Upper lobe of right lung (tissue), 1 donor: ENCODE measurements around the gene GOLGA6A. TPM values are rescaled to one million over a fixed set of nuclear protein-coding genes. Genes with fewer than 3 reads are reported as not detected.
A peak's percentile ranks its signal among the peaks of the same experiment; 100 is the strongest.
"Not testable (repeated sequence)": the region's sequence is repeated elsewhere in the genome, so short reads cannot be mapped to it uniquely, and the experiment has no call there.

ENCODE experiments used
- ATAC-seq: fragments of 200-7000 bp; cut with Tn5 transposase; one replicate; pipeline ENCODE4 v1.9.1; 2020; ENCODE audit warnings: mild to moderate bottlenecking, moderate library complexity
- DNase-seq: peaks from one replicate; pipeline ENCODE4 v3.0.0-alpha.2; 2020
- H3K27ac ChIP-seq: fragments of 200-600 bp; one replicate; pipeline ENCODE4 v1.8.0; 2022
- H3K27me3 ChIP-seq: fragments of 200-600 bp; one replicate; pipeline ENCODE4 v1.8.0; 2022; ENCODE audit warnings: mild to moderate bottlenecking
- H3K36me3 ChIP-seq: fragments of 200-600 bp; one replicate; pipeline ENCODE4 v1.8.0; 2022
- H3K4me1 ChIP-seq: fragments of 200-600 bp; one replicate; pipeline ENCODE4 v1.8.0; 2022
- H3K4me3 ChIP-seq: fragments of 200-600 bp; one replicate; pipeline ENCODE4 v1.8.0; 2022; ENCODE audit warnings: mild to moderate bottlenecking
- H3K9me3 ChIP-seq: fragments of 200-600 bp; one replicate; pipeline ENCODE4 v1.8.0; 2022
- intact Hi-C: fragments of 100-400 bp; cut with DNase I; formaldehyde crosslinking; loops from one replicate; pipeline ENCODE4 v1.11.0; 2022
- total RNA-seq: library from RNA; stranded (reverse); fragmentation: NEBNext Ultra II Directional; extraction: Animal tissue kit (Norgen Biotek cat#: 25700); gene quantifications from one replicate; pipeline ENCODE4 v1.2.1, GENCODE V29; 2021
- TF ChIP-seq, protein P1 (sequence below): fragments of 200-600 bp; IDR thresholded peaks from one replicate; pipeline ENCODE4 v1.8.0; 2022; ENCODE audit warnings: antibody characterized with exemption
- donor health status: DM: no; HTN: yes; CAD: no; lungs with severe emphysema.

Gene GOLGA6A
- total RNA-seq, 1 donor from 2014 or later = not detected

DNA sequence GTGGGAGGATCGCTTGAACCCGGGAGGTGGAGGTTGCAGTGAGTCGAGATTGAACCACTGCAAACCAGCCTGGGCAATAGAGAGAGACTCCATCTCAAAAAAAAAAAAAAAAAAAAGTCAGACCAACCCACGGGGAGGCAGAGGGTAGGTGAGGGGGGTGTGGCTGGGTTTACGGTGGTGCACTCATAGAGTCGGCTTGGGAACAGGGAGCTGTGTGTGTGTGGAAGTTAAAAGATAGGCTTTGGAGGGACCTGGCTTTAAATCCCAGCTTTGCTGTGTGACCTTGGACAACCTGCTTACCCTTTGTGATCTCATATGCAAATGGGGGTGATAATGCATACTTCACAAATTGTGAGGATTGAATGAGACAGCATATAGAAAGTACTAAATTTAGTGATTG, 38.1 kb upstream of the GOLGA6A start:
- ATAC-seq (no peak), DNase-seq (no peak)
- Histone ChIP-seq H3K4me1 (no peaks in the 10 kb centered on the region), H3K9me3 (no peaks in the 10 kb centered on the region), H3K36me3 (no peaks in the 10 kb centered on the region), H3K27me3 (peaks cover 35% of the 10 kb centered on the region), H3K4me3 (no peak overlapping the region), H3K27ac (no peak overlapping the region)
- TF ChIP-seq, protein P1, sequence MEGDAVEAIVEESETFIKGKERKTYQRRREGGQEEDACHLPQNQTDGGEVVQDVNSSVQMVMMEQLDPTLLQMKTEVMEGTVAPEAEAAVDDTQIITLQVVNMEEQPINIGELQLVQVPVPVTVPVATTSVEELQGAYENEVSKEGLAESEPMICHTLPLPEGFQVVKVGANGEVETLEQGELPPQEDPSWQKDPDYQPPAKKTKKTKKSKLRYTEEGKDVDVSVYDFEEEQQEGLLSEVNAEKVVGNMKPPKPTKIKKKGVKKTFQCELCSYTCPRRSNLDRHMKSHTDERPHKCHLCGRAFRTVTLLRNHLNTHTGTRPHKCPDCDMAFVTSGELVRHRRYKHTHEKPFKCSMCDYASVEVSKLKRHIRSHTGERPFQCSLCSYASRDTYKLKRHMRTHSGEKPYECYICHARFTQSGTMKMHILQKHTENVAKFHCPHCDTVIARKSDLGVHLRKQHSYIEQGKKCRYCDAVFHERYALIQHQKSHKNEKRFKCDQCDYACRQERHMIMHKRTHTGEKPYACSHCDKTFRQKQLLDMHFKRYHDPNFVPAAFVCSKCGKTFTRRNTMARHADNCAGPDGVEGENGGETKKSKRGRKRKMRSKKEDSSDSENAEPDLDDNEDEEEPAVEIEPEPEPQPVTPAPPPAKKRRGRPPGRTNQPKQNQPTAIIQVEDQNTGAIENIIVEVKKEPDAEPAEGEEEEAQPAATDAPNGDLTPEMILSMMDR = no peak
- intact Hi-C loops = loop anchor here (5.0 kb wide), 1 partner anchor 192 kb away; no protein-coding TSS in a partner anchor

DNA sequence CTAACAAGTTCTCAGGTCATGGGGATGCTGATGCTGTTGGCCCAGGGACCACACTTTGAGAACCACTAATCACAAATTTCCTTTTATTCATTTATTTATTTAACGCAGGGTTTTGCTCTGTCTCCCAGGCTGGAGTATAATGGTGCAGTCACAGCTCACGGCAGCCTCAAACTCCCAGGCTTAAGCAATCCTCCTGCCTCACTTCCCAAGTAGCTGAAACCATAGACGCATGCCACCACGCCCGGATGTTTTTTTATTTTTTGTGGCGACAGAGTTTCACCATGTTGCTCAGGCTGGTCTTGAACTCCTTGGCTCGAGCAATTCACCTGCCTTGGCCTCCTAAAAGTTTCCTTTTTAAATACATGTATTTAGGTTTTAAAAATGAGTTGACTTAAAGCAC, 27.4 kb upstream of the GOLGA6A start:
- ATAC-seq = no peak
- DNase-seq = no peak

DNA sequence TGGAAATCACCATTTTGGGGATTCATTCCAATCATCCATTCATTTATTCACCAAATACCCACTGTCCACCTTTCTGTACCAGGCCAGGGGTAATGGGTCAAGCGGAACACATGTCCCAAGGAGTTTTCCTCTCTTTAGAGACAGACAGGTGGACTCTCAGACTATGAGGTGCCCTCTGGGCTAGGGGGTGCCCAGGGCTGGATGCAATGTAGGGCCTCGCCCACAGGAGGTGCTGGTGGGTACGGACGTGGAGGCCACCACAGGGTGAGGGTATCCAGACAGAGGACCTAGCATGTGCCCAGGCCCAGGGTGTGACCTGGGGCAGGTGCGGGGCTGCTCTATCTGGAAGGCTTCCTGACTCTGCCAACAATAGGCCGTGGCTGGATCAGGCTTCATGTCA, 26.3 kb upstream of the GOLGA6A start:
- intact Hi-C loops, H3K4me1 ChIP-seq, ATAC-seq, H3K9me3 ChIP-seq, H3K27me3 ChIP-seq, H3K36me3 ChIP-seq, H3K4me3 ChIP-seq, H3K27ac ChIP-seq, DNase-seq: not testable (repeated sequence)

More for the DNA sequence above, 27.4 kb upstream of the GOLGA6A start:
- Histone ChIP-seq H3K4me1 (no peaks in the 10 kb centered on the region), H3K9me3 (no peaks in the 10 kb centered on the region), H3K36me3 (no peaks in the 10 kb centered on the region), H3K27me3 (no peaks in the 10 kb centered on the region), H3K27ac (no peak overlapping the region), H3K4me3 (no peak overlapping the region)
- TF ChIP-seq, protein P1 = no peak
- intact Hi-C loops = no loop called here

DNA sequence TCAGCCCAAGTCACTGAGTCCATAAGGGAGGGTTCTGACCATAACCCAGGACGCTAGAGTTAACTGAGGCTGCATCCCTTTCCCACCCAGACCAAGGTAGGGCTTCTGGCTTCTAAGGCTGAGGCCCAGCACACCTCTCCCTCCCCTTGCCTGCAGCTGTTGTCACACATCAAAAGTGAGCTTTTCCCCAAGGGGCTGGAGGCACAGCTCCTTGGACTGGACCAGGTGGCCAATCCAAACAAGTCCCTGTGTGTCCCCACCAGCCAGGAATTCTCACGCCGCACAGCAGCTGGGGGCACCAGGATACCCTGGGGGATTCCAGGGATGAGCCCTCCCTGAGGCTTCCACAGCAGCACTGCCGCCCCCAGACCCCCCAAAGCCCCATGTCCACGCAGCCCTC, 25.8 kb upstream of the GOLGA6A start:
- Histone ChIP-seq H3K36me3 (no peaks in the 10 kb centered on the region), H3K4me1 (no peaks in the 10 kb centered on the region), H3K4me3 (no peak overlapping the region), H3K9me3 (no peaks in the 10 kb centered on the region), H3K27ac (no peak overlapping the region), H3K27me3 (no peaks in the 10 kb centered on the region)
- intact Hi-C loops = no loop called here
- ATAC-seq (no peak), DNase-seq (peak; percentile 49)
- TF ChIP-seq, protein P1 = no peak

DNA sequence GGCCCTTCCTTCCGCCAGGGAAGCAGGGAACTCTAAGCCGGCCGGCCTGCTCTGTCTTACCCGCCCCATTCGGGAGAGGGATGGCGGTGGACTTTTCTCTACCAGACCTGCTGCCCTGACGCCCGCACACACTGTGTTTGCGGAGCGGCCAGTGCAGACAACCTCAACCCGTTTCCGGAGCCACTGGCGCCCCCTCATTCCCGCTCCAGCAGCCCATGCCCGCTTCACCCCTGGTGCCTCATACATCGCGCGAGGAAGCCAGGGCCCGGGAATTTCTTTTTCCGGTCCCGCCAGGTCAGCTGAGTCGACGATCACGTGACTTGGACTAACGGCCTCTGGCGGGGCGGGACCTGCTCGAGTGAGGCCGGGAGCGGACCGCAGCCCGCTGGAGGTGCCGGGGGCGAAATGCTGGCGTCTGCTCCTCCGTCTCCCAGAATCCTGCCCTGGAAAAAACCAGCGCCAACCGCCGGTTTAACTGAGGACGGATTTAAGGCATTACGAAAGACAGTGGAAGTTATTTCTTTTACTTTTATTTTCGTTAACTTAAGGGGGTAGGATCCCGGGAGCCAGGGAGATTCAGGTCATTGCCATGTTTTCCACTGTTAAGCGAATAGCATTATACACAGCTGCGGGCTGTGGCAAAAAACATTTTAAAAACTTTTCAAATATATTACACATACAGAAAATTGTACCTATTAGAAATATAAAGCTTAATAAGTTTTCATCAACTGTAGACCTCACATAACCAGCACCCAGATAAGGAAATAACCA, 17.8 kb upstream of the GOLGA6A start:
- H3K4me1 ChIP-seq, intact Hi-C loops, H3K9me3 ChIP-seq, H3K36me3 ChIP-seq, H3K27me3 ChIP-seq: not testable (repeated sequence)
- DNase-seq (peak; percentile 94), ATAC-seq (peak; percentile 95)
- Histone ChIP-seq H3K27ac (peak overlapping the region; percentile 66), H3K4me3 (peak overlapping the region; percentile 56)

DNA sequence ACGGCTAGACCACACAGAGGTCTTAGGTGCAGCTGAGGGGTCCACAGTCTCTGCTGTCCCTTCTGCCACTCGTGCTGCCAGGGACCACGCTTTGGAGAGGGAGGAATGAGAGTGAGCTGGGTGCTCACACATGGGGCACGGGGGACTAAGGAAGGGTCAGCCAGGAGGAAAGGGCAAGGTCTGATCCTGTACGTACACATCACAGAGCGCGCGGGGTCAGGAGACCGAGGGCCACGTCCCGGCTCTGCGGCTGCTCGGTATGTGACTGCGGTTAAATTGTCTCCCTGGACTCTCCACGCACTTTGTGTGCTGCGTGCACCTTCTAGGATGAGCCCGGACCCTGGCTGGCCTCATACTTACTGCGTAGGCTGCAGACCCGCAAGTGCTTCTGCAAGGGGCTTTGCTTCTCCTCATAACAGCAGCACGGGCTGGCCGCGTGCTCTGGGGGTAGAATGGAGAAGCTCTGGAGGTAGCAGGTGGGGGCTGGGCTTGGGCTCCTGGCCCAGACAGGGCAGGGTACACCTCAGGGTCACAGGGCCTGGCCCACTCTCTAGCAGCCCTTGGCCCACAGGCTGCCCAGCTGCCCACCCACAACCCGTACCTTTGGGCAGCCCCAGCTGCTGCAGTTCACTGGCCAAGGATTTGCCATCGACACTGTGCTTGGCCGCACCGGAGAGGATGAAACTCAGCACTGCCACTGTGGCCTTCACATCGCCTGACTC, 14.6 kb upstream of the GOLGA6A start:
- H3K27me3 ChIP-seq, H3K27ac ChIP-seq, H3K4me1 ChIP-seq, DNase-seq, ATAC-seq, H3K9me3 ChIP-seq, H3K4me3 ChIP-seq, H3K36me3 ChIP-seq, intact Hi-C loops: not testable (repeated sequence)

DNA sequence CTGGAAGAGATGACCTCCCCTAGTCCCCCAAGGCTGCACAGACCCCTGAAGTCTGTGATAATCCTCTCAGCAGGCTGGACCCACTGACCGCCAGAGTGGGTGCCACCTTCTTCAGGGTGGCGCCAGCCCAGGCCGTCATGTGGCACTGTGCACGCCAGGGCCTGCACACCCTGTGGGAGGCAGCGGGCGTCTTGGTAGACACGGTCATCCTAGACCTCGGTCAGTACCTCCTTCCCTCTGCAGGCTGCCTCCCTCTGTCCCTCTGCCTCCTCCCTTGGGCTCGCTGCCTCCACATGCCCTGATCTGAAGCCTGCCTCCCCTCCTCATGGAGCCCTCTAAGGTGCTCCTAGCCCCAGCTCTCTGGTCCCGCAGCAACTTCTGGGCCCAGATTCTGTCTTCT, 13.3 kb upstream of the GOLGA6A start:
- H3K4me3 ChIP-seq = not testable (repeated sequence)

DNA sequence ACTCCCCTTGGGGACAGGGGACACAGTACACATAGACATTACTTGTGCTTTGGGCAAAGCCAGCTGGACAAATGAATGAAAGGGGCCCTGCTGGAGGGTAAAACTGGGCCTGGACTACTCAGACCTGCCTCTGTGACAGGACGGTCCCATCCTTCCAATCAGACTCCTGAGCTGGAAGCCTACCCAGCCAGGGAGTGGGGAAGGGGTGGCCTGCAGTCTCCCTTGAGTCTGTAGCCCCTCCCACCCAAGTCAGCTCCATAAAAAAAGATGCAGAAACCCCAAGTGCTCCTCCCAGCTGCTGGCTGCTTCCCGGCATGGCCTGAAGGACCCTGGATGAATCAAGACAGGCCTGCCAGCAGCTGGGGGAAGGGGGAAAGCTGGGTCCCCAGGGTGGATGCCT, 12.2 kb upstream of the GOLGA6A start:
- not testable (repeated sequence) for ATAC-seq

More for the DNA sequence above, 13.3 kb upstream of the GOLGA6A start:
- H3K27ac ChIP-seq, DNase-seq, H3K36me3 ChIP-seq, H3K27me3 ChIP-seq, intact Hi-C loops, ATAC-seq, H3K4me1 ChIP-seq, H3K9me3 ChIP-seq: not testable (repeated sequence)

DNA sequence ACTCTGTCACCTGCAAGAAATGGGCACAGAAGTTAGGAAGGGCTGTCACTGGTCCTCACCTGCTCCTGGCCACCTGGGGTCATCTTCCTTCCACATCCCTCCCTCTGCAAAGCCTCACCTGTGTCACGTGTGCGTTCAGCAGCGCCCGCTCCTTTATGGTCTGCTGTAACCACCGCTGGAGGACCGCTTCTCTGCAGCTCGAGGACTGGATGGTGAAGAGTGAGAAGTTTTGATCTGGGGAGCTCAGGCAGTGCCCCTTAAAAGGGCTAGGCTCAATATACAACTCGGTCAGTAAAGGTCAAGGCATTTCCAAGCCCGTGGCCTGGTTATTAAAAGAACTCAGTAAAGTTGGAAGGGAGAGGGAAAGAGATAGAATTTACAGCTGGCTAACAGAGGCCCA, 6.6 kb downstream of the GOLGA6A start:
- H3K36me3 ChIP-seq, H3K4me3 ChIP-seq, H3K4me1 ChIP-seq, ATAC-seq, DNase-seq, H3K27me3 ChIP-seq, intact Hi-C loops, H3K27ac ChIP-seq, H3K9me3 ChIP-seq: not testable (repeated sequence)

More for the DNA sequence above, 12.2 kb upstream of the GOLGA6A start:
- H3K9me3 ChIP-seq, H3K4me1 ChIP-seq, intact Hi-C loops, H3K36me3 ChIP-seq, H3K27me3 ChIP-seq, H3K27ac ChIP-seq, H3K4me3 ChIP-seq, DNase-seq: not testable (repeated sequence)
